OCI-LY1 (cell line): ENCODE data around the gene RHBDD3.

ENCODE experiments used
- CTCF ChIP-seq: fragments of 200-600 bp; sonication (generic), shearing (Covaris generic); IDR thresholded peaks from 2 replicates; pipeline ENCODE4 v1.5.1; 2017; ENCODE audit warnings: mild to moderate bottlenecking, antibody characterized with exemption, low read length, moderate library complexity, mixed read lengths
- EZH2 ChIP-seq: fragments of 200-600 bp; sonication (generic), shearing (Covaris generic); IDR thresholded peaks from 2 replicates; pipeline ENCODE4 v1.8.0; 2017; ENCODE audit warnings: borderline replicate concordance, mixed run types, mild to moderate bottlenecking, antibody characterized with exemption, low read length, moderate library complexity, mixed read lengths

- TF ChIP-seq CTCF (no peak), EZH2 (no peak)
Observed at GRCh38 chr22:29230972-29231875, 36.6 kb downstream of the RHBDD3 start.
